CD4-positive, alpha-beta T cell treated with Interleukin-4 for 4 hours (primary cell): ENCODE measurements around the gene CALN1.
"Not testable (repeated sequence)": the region's sequence is repeated elsewhere in the genome, so short reads cannot be mapped to it uniquely, and the experiment has no call there.

Experiments used
- DNase-seq: peaks from one replicate; pipeline ENCODE4 v3.0.0-alpha.2; 2020

Gene CALN1

GRCh38 chr7:71942115-71942514 is 470.0 kb downstream of the CALN1 start:
- no peak for DNase-seq

GRCh38 chr7:71937840-71938371 is 474.2 kb downstream of the CALN1 start:
- DNase-seq, result no peak

- no peak for DNase-seq
Observed at GRCh38 chr7:71935674-71936073, 476.5 kb downstream of the CALN1 start.

GRCh38 chr7:71933426-71933825 is 478.7 kb downstream of the CALN1 start:
- no peak for DNase-seq

GRCh38 chr7:71925663-71926062 is 486.5 kb downstream of the CALN1 start:
- DNase-seq, result no peak

- DNase-seq, result not testable (repeated sequence)
Observed at GRCh38 chr7:71914204-71914603, 497.9 kb downstream of the CALN1 start.

GRCh38 chr7:71912476-71912875 is 499.7 kb downstream of the CALN1 start:
- no peak for DNase-seq

GRCh38 chr7:71911051-71911450 is 501.1 kb downstream of the CALN1 start:
- DNase-seq, result no peak

GRCh38 chr7:71905821-71906220 is 506.3 kb downstream of the CALN1 start:
- no peak for DNase-seq

- no peak for DNase-seq
Observed at GRCh38 chr7:71904484-71904883, 507.7 kb downstream of the CALN1 start.

- no peak for DNase-seq
Observed at GRCh38 chr7:71900556-71900955, 511.6 kb downstream of the CALN1 start.

GRCh38 chr7:71896535-71896934 is 515.6 kb downstream of the CALN1 start:
- DNase-seq, result no peak

- no peak for DNase-seq
Observed at GRCh38 chr7:71886046-71886445, 526.1 kb downstream of the CALN1 start.

- no peak for DNase-seq
Observed at GRCh38 chr7:71885487-71885886, 526.7 kb downstream of the CALN1 start.

GRCh38 chr7:71883415-71883814 is 528.7 kb downstream of the CALN1 start:
- DNase-seq, result no peak

- no peak for DNase-seq
Observed at GRCh38 chr7:71871446-71871845, 540.7 kb downstream of the CALN1 start.

- no peak for DNase-seq
Observed at GRCh38 chr7:71870812-71871211, 541.3 kb downstream of the CALN1 start.

- DNase-seq, result no peak
Observed at GRCh38 chr7:71868797-71869196, 543.3 kb downstream of the CALN1 start.

- no peak for DNase-seq
Observed at GRCh38 chr7:71867626-71868025, 544.5 kb downstream of the CALN1 start.

- no peak for DNase-seq
Observed at GRCh38 chr7:71865172-71865571, 547.0 kb downstream of the CALN1 start.

- no peak for DNase-seq
Observed at GRCh38 chr7:71864130-71864529, 548.0 kb downstream of the CALN1 start.

- no peak for DNase-seq
Observed at GRCh38 chr7:71860572-71860971, 551.6 kb downstream of the CALN1 start.

GRCh38 chr7:71857338-71857737 is 554.8 kb downstream of the CALN1 start:
- DNase-seq, result no peak

- DNase-seq, result no peak
Observed at GRCh38 chr7:71854546-71855397, 557.4 kb downstream of the CALN1 start.
